Measurements from ENCODE around the gene ZBTB11. TPM values are rescaled to one million over a fixed set of nuclear protein-coding genes. Genes with fewer than 3 reads are reported as not detected.

ZBTB11 gene
- total and polyA plus RNA-seq, 11 donors: 4.6 to 12.9 (median 9.8) TPM

DNA sequence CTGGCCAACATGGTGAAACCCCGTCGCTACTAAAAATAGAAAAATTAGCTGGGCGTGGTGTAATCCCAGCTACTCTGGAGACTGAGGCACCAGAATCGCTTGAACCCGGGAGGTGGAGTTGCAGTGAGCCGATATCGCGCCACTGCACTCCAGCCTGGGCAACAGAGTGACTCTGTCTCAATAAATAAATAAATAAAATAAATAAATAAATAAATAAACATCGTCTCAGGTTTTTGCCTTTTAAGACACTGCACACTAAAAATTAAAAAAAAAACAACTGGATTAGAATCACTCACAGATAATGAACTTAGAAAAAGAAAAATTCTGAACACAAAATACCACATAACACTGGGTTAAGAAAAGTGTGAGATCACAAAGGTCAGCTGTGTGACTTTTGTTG, 2.4 kb downstream of the ZBTB11 start:
- H3K27ac ChIP-seq: no peak overlapping the region
- H3K27me3 ChIP-seq: no peaks in the 10 kb centered on the region
- H3K4me3 ChIP-seq: no peak overlapping the region
- WGBS, 4 donors: 90 to 95% (median 92%) methylated on average over 9 of the region's 9 CpGs
- intact Hi-C loops (cut with DNase I): loop anchor here in 2 of 10 donors (10.0 kb wide), 1 partner anchor 100 kb away; the partner anchor contains the start of gene PCNP (in 2 of the 2)
- H3K9me3 ChIP-seq: no peaks in the 10 kb centered on the region
- no peak for ATAC-seq
- no peak for TF ChIP-seq POLR2A (IDR thresholded peaks at IDR 0.05)
- TF ChIP-seq, protein P1, sequence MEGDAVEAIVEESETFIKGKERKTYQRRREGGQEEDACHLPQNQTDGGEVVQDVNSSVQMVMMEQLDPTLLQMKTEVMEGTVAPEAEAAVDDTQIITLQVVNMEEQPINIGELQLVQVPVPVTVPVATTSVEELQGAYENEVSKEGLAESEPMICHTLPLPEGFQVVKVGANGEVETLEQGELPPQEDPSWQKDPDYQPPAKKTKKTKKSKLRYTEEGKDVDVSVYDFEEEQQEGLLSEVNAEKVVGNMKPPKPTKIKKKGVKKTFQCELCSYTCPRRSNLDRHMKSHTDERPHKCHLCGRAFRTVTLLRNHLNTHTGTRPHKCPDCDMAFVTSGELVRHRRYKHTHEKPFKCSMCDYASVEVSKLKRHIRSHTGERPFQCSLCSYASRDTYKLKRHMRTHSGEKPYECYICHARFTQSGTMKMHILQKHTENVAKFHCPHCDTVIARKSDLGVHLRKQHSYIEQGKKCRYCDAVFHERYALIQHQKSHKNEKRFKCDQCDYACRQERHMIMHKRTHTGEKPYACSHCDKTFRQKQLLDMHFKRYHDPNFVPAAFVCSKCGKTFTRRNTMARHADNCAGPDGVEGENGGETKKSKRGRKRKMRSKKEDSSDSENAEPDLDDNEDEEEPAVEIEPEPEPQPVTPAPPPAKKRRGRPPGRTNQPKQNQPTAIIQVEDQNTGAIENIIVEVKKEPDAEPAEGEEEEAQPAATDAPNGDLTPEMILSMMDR (IDR thresholded peaks at IDR 0.05): no peak
- peaks cover 0 to 33% (median 12%) of the 10 kb centered on the region in 12 donors for H3K4me1 ChIP-seq
- peaks cover 0 to 35% (median 25%) of the 10 kb centered on the region in 9 donors for H3K36me3 ChIP-seq
- no peak for DNase-seq

DNA sequence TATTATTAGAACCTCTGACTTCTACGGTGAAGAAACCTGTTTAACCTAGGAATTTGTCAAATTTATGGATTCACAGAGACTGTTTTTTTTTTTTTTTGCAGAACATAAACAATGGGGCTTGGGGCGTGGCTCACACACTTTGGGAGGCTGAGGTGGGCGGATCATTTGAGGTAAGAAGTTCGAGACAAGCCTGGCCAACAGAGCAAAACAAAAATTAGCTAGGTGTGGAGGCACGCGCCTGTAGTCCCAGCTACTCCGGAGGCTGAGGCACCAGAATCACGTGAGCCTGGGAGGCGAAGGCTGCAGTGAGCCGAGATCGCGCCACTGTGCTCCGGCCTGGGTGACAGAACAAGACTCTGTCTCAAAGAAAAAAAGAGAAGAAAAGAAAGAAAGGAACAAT, 3.0 kb downstream of the ZBTB11 start:
- Histone ChIP-seq H3K4me3 (no peak overlapping the region), H3K27ac (no peak overlapping the region), H3K27me3 (no peaks in the 10 kb centered on the region), H3K9me3 (no peaks in the 10 kb centered on the region), H3K36me3 (peaks cover 0 to 38% (median 28%) of the 10 kb centered on the region in 9 donors), H3K4me1 (peaks cover 0 to 33% (median 12%) of the 10 kb centered on the region in 12 donors)
- 93 to 96% (median 94%) methylated on average over 13 of the region's 13 CpGs for whole genome bisulfite sequencing, 4 donors
- ATAC-seq (no peak), DNase-seq (no peak)
- no peak for TF ChIP-seq POLR2A (IDR thresholded peaks at IDR 0.05)
- TF ChIP-seq, protein P1 (IDR thresholded peaks at IDR 0.05): no peak
- intact Hi-C loops (cut with DNase I): loop anchor here in 2 of 10 donors (10.0 kb wide), 1 partner anchor 99 kb away; the partner anchor contains the start of gene PCNP (in 2 of the 2)

DNA sequence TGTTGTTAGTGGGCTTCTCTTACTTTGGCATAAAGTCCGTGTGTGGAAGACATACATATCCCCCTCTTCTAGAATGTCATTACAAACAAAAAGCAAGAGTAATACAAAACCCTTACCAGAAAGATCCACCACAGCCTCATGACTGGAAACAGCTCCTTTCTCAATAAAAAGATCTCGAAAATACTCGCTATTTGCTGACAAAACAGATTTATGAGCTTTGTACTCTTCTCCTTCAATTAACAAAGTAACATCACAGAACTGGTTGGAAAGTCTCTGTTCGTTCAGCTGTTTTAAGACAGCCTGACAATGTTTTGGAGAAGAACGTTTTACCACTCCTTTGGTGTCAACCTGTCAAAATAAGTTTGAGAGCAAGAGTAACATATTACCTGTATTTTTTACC, 5.9 kb downstream of the ZBTB11 start:
- Histone ChIP-seq H3K27ac (no peak overlapping the region), H3K36me3 (peaks cover 0 to 59% (median 54%) of the 10 kb centered on the region in 9 donors), H3K27me3 (no peaks in the 10 kb centered on the region), H3K9me3 (no peaks in the 10 kb centered on the region), H3K4me1 (peaks cover 0 to 20% (median 3%) of the 10 kb centered on the region in 12 donors), H3K4me3 (no peak overlapping the region)
- intact Hi-C loops (cut with DNase I): loop anchor here in 2 of 10 donors (10.0 kb wide), 1 partner anchor 96 kb away; the partner anchor contains the start of gene PCNP (in 2 of the 2)
- WGBS, 4 donors: 87 to 93% (median 91%) methylated on average over 5 of the region's 5 CpGs
- DNase-seq (no peak), ATAC-seq (no peak)
- TF ChIP-seq POLR2A (IDR thresholded peaks at IDR 0.05): no peak
- TF ChIP-seq, protein P1 (IDR thresholded peaks at IDR 0.05): no peak

DNA sequence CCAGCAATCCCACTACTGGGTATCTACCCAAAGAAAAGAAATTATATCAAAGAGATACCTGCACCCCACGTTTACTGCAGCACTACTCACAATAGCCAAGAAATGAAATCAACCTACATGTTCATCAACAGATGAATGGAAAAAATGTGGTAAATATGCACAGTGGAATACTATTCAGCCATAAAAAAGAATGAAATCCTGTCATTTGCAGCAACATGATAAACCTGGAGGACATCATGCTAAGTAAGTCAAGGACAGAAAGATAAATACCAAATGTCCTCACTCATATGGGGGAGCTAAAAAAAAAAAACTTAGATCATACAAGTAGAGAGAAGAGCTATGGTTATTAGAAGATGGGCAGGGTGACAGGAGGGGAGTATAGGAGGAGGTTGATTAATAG, 9.1 kb downstream of the ZBTB11 start:
- H3K9me3 ChIP-seq: no peaks in the 10 kb centered on the region
- DNase-seq (no peak), ATAC-seq (no peak)
- no peak overlapping the region for H3K27ac ChIP-seq
- intact Hi-C loops (cut with DNase I): no loop called here
- no peaks in the 10 kb centered on the region for H3K27me3 ChIP-seq
- 93 to 100% (median 96%) methylated on average over 1 of the region's 1 CpG for WGBS, 4 donors
- H3K4me3 ChIP-seq: no peak overlapping the region
- no peaks in the 10 kb centered on the region for H3K4me1 ChIP-seq
- H3K36me3 ChIP-seq: peaks cover 0 to 90% (median 86%) of the 10 kb centered on the region in 9 donors
- TF ChIP-seq, protein P1 (IDR thresholded peaks at IDR 0.05): no peak
- TF ChIP-seq POLR2A (IDR thresholded peaks at IDR 0.05): no peak
